Neutrophil (primary cell): ENCODE results near the gene HS6ST3.

ENCODE experiments used
- H3K27ac ChIP-seq: fragments of 200-600 bp; sonication (generic); 2 replicates; pipeline ENCODE4 v1.5.1; 2016; ENCODE audit warnings: mild to moderate bottlenecking, moderate library complexity
- H3K27me3 ChIP-seq: fragments of 200-600 bp; sonication (generic); 2 replicates; pipeline ENCODE4 v1.6.0; 2016; ENCODE audit warnings: mild to moderate bottlenecking
- H3K36me3 ChIP-seq: fragments of 200-600 bp; sonication (generic); 2 replicates; pipeline ENCODE4 v1.5.1; 2017
- H3K4me1 ChIP-seq, 2 experiments: fragments of 200-600 bp in 1 of 2; sonication (generic) in 1 of 2; 1 replicate in 1 of 2; 2 replicates in 1 of 2; pipeline versions ENCODE4 v1.5.1 to v1.6.1; 2013 to 2016; ENCODE audit warnings: low read depth in 1 of 2, low read length in 1 of 2, mild to moderate bottlenecking in 1 of 2, moderate library complexity in 1 of 2; ENCODE audit not compliant: control insufficient read depth in 1 of 2, insufficient read depth in 1 of 2
- H3K4me3 ChIP-seq, 2 experiments: fragments of 200-600 bp in 1 of 2; sonication (generic) in 1 of 2; 1 replicate in 1 of 2; 2 replicates in 1 of 2; pipeline ENCODE4 v1.5.1; 2013 to 2016; ENCODE audit warnings: low read depth in 1 of 2, low read length in 1 of 2, mild to moderate bottlenecking in 1 of 2, moderate library complexity in 1 of 2
- H3K9me3 ChIP-seq: fragments of 200-600 bp; sonication (generic); 2 replicates; pipeline ENCODE4 v1.5.1; 2016
- TF ChIP-seq, protein P1 (sequence below): fragments of 200-600 bp; sonication (generic); IDR thresholded peaks from 2 replicates; pipeline ENCODE4 v1.5.1; 2016; ENCODE audit warnings: antibody characterized with exemption

HS6ST3 gene

DNA sequence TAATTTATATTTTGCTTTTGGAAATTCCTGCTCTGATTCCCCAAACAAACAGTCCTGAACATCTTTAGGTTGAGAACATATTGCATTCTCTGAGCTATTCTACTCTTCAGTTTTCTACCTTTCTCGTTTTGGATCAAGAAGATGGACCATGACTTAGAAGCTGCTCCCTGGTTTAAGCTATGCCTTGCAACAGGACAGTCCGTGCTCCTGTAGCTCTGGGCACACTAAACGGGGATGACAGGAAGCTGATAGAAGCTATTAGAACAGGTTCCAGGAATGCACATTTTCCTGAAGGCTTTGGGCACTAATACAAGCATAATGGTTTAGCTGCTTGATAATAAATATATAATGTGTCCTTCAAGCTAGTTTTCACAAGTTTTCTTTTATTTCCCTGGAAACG is 385.2 kb downstream of the HS6ST3 start:
- H3K4me3 ChIP-seq, result no peak overlapping the region
- no peak overlapping the region for H3K27ac ChIP-seq
- H3K9me3 ChIP-seq, result no peaks in the 10 kb centered on the region
- no peaks in the 10 kb centered on the region for H3K27me3 ChIP-seq
- no peaks in the 10 kb centered on the region for H3K4me1 ChIP-seq
- TF ChIP-seq, protein P1, sequence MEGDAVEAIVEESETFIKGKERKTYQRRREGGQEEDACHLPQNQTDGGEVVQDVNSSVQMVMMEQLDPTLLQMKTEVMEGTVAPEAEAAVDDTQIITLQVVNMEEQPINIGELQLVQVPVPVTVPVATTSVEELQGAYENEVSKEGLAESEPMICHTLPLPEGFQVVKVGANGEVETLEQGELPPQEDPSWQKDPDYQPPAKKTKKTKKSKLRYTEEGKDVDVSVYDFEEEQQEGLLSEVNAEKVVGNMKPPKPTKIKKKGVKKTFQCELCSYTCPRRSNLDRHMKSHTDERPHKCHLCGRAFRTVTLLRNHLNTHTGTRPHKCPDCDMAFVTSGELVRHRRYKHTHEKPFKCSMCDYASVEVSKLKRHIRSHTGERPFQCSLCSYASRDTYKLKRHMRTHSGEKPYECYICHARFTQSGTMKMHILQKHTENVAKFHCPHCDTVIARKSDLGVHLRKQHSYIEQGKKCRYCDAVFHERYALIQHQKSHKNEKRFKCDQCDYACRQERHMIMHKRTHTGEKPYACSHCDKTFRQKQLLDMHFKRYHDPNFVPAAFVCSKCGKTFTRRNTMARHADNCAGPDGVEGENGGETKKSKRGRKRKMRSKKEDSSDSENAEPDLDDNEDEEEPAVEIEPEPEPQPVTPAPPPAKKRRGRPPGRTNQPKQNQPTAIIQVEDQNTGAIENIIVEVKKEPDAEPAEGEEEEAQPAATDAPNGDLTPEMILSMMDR, result no peak
- H3K36me3 ChIP-seq, result no peaks in the 10 kb centered on the region

DNA sequence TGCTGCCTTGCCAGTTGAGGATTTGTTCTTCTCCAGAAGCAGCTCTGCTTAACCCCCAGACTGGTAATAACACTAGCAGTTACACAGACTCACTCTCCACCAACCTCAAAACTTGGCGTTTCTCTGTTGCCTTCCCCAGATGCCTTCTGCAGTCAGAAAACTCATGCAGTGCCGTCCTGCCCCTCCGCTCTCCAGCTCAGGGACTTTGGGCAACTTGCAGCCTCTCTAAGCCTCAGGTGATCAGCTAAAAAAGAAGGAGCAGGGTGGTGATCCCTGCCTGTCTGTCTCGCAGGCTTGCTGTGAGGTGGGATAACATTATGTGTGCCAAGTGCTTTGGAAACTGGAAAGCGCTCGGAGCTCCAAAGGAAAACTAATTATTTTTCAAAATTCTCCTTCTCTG is 391.6 kb downstream of the HS6ST3 start:
- Histone ChIP-seq H3K4me1 (no peaks in the 10 kb centered on the region), H3K27me3 (no peaks in the 10 kb centered on the region), H3K9me3 (no peaks in the 10 kb centered on the region), H3K27ac (no peak overlapping the region), H3K4me3 (no peak overlapping the region), H3K36me3 (no peaks in the 10 kb centered on the region)
- TF ChIP-seq, protein P1, result no peak

DNA sequence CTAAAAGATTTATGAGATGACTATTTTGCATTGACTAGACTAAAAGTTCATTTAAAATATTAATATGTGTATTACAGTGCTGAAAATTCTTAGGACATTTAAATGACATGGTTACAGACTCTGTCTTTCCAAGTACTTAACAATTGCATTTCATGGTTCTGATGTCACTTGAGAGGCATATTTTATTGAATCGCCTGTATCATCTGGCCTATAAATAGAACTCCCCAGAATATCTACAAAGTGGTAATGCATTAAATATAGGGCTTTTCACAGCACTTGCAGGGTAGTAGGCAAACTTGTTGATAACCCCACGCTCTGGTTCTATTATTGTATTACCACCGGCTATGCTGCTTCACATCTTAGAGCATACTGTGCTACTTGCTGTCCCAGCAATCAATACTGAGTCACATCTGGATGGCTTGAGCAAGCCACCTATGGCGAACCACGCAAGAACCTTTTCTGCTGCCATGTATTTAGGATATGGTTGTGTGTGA is 400.6 kb downstream of the HS6ST3 start:
- no peaks in the 10 kb centered on the region for H3K27me3 ChIP-seq
- no peaks in the 10 kb centered on the region for H3K4me1 ChIP-seq
- H3K4me3 ChIP-seq, result no peak overlapping the region
- H3K36me3 ChIP-seq, result no peaks in the 10 kb centered on the region
- H3K27ac ChIP-seq, result no peak overlapping the region
- H3K9me3 ChIP-seq, result no peaks in the 10 kb centered on the region
- TF ChIP-seq, protein P1, result no peak

DNA sequence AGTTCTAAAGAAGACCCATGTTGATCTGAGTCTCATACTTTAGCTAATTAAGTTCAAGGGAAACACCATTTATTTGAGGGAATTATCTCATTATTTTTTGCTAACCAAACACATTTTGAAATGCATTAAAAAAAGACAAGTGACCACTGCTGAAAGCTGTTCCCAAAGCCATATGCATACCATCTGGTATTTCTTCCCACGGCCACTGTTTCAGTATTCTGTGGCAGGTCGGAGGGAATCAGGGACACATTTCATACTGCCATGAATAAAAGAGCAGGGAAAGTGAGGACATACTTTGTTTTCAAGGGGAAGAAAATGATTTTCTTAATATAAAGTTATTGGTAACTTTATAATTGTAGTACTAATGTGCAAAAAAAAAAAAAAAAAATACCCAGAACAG is 401.2 kb downstream of the HS6ST3 start:
- Histone ChIP-seq H3K9me3 (no peaks in the 10 kb centered on the region), H3K27ac (no peak overlapping the region), H3K4me3 (no peak overlapping the region), H3K36me3 (no peaks in the 10 kb centered on the region), H3K27me3 (no peaks in the 10 kb centered on the region), H3K4me1 (no peaks in the 10 kb centered on the region)
- TF ChIP-seq, protein P1, result no peak

DNA sequence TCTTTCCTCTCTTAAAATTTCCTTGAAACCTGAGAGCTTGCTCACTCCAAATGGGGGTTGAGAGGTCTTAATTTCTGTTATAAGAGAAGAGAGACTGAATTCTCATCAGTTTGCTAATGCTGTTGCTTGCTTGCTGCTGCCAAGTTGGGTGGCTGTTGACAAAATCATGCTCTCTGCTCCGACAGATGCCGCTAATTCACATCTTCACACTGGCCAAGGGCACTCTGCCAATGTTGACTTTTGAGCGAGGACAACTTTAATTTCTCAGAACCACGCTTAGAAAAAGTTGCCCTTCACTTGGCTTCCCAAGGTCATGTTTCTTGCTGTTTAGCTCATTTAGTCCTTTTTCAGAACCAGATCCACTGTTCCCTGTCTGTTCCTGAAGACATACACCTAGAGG is 402.9 kb downstream of the HS6ST3 start:
- H3K36me3 ChIP-seq, result no peaks in the 10 kb centered on the region
- H3K9me3 ChIP-seq, result no peaks in the 10 kb centered on the region
- no peak overlapping the region for H3K4me3 ChIP-seq
- no peak overlapping the region for H3K27ac ChIP-seq
- no peaks in the 10 kb centered on the region for H3K27me3 ChIP-seq
- no peaks in the 10 kb centered on the region for H3K4me1 ChIP-seq
- TF ChIP-seq, protein P1, result no peak

DNA sequence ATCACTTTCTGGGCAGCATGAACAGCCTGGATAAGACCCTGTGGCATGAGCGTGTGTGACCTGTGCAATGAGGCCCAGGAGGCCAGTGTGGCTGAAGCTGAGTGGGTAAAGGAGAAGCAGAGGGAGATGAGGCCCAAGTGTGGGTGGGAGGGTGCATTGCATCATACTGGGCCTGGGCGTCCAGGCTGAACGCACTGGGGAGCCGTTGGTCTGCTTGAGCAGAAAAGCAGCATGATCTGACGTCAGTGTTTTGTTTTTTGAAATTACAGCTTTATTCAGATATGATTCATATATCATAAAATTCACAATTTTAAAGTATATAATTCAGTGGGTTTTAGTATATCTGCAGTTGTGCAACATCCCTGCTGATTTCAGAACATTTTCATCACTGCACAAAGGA is 409.7 kb downstream of the HS6ST3 start:
- Histone ChIP-seq H3K36me3 (no peaks in the 10 kb centered on the region), H3K27me3 (no peaks in the 10 kb centered on the region), H3K4me3 (no peak overlapping the region), H3K4me1 (no peaks in the 10 kb centered on the region), H3K9me3 (no peaks in the 10 kb centered on the region), H3K27ac (no peak overlapping the region)
- TF ChIP-seq, protein P1, result no peak
